SHP77 treated with DMSO at 0.1 percent for 48 hours (cell line): ENCODE data around the gene C6orf89.
"Not testable (repeated sequence)": the region's sequence is repeated elsewhere in the genome, so short reads cannot be mapped to it uniquely, and the experiment has no call there.

Experiments
- DNase-seq: peaks from one replicate; lab custom pipeline; 2025; lab: John Stamatoyannopoulos, UW

C6orf89 gene

DNA sequence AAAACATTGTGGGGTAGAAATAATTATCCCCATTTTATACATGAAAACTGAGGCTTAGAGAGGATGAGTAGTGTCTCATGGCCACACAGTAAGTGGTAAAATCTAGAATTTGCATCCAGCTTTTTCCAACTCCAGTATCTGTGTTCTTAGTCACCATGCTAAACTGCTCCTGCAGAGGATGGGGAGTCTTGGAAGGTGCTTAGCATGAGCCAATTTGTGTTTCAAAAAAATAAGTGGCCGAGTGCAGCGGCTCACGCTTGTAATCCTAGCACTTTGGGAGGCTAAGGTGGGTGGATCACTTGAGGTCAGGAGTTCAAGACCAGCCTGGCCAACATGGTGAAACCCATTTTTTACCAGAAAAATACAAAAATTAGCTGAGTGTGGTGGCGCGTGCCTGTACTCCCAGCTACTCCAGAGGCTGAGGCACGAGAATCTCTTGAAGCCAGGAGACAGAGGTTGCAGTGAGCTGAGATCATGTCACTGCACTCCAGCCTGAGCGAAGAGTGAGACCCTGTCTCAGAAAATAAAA lies 2.4 kb downstream of the C6orf89 start:
- no peak for DNase-seq

DNA sequence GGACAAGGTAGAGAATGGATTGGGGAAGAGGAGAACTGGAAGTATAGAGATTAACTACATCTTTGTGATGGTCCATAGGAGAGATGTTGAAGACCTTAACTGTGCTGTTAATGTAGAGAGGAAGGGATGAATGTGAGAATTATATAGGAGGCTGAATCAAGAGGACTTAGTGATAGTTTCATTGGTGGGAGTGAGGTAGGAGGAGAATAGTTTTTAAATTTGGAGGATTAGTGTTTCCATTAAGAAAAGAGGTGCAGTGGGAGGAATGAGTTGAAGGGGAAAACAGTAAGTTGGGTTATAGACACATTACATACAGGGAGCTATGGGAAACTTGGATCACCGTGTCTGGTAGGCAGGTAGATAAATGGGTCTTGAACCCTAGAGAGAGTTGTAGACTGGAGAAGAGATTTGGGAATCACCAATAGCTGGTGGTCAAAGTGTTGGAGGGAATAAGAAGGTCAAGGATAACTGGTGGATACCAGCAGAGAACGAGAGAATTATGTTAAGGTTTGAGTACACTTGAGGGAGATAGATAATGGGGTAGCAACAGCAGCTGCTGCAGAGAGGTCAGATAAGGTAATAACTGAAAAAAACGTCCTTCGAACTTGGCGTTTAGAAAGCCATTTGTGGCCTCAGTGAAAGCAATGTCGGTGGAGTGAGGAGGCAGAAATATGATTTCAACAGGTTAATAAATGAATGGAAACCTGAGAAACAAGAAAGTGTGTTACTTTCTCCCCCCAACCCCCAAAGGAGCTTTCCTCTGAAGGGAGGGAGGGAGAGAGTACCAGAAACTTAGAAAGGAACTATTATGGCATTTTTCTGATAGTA lies 3.1 kb downstream of the C6orf89 start:
- DNase-seq = no peak

DNA sequence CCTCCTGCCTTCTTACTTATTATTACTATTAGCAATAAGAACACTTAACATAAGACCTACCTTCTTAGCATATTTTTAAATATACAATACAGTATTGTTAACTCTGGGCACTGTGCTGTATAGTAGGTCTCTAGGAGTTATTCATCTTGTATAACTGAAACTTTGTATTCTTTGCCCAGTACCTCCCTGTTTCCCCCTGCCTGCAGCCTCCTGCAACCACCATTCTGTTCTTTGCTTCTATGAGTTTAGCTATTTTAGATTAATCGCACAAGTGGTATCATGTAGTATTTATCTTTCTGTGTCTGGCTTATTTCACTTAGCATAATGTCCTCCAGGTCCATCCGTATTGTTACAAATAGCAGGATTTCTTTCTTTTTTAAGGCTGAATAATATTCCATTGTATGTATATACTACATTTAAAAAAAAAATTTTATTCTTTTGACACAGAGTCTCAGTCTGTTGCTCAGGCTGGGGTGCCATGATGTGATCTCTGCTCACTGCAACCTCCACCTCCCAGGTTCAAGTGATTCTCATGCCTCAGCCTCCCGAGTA lies 4.4 kb downstream of the C6orf89 start:
- DNase-seq = no peak

DNA sequence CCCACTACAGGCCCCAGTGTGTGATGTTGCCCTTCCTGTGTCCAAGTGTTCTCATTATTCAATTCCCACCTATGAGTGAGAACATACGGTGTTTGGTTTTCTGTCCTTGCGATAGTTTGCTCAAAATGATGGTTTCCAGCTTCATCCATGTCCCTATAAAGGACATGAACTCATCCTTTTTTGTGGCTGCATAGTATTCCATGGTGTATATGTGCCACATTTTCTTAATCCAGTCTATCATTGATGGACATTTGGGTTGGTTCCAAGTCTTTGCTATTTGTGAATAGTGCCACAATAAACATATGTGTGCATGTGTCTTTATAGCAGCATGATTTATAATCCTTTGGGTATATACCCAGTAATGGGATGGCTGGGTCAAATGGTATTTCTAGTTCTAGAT lies 5.4 kb downstream of the C6orf89 start:
- DNase-seq = not testable (repeated sequence)

DNA sequence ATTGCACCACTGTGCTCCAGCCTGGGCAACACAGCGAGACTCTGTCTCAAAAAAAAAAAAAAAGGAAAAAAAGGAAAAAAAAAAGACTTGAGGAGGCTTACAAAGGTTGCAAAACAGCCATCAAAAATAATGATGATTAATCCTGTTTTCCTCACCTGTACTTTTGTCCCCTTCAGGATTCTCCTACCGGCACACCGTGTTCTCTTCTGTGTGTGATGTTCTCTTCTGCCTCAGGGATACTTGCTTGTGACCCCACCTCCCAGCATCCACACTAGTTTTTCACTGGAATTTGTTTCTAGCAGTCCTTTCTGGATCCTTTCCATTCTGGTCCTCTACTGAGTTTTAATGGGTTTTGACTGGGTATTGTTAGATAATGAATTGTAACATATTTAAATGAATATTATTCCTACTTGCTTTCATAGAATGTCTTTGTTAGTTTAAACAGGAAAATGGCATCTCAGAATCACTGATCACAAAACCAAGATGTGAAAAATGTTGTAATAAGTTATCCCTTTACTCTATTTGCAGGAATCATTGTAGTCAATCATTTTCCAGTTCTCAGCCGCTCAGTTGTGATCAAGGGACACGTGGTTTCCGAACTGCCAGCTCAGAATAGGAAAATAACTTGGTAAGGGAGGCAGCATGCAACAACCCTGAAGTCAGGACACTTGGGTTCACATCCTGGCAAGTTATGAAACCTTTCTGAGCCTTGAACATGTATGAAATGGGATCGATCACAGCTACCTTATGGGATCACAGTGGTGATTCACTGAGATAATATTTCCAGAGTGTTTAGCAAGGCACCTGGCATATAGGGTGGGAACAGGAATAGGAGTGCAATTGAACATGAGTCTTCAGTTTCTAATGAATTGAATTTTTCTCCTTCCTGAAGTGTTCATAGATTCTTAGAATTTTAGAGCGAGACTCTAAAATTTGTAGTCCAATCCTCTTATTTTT lies 8.5 kb downstream of the C6orf89 start:
- DNase-seq = no peak

DNA sequence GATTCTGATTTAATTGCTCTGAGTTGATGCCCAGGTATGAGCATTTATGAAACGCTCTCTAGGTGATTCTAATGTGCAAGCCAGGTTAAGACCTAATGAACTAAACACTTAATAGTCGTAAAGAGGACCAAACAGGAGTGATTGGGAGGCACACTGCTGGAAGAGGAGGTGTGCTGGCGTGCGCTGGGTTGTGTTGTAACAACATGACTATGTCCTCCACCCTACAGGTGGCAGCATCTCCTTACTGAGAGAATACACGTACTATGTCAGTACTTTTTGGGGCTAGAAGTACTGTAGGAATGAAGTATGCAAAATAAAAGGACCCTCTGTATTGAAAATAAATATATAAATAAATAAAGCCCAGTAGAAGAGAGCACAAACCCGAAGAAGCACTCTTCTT lies 11.9 kb downstream of the C6orf89 start:
- no peak for DNase-seq

DNA sequence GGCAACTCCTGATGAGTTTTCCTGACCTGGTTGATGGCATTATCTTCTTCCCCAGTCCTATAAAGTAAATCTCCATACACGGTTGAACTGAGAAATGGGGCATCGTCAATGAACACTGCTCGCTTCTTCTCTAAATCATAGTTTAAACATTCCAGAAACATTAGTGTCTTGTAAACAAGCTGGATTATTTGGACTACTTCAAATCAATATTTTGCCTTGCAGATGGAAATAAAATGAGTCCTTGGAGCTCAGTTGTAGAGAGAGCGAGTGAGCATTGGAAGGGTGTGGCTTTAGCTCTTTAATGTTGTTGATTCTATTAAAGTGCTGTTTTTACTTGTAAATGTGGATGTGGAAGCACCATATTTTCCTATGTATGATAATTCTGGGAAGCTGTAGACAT lies 18.4 kb downstream of the C6orf89 start:
- DNase-seq = no peak

DNA sequence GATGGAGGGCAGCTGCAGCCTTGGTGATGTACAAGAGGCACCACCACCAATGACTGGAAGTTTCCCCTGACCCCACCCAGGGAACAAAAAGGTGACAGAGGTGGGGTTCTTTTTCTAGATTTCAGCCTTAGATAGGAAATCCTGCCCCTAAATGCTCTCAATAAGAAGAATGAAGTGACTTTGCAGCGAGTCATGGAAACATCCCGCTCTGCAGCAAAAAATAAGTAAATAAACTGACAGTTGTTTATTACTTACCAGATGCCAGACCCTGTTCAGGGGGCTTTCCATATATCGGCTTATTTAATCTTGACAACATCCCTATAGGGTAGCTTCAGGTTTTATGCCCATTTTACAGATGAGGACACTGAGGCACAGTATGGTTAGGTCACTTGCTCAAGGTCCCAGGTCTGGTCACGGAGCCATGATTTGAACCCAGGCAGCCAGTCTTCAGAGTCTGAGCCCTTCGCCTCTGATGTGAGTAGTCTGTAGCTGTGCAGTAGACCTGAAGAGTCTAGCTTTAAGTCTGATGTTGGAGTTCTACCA lies 19.2 kb downstream of the C6orf89 start:
- no peak for DNase-seq

DNA sequence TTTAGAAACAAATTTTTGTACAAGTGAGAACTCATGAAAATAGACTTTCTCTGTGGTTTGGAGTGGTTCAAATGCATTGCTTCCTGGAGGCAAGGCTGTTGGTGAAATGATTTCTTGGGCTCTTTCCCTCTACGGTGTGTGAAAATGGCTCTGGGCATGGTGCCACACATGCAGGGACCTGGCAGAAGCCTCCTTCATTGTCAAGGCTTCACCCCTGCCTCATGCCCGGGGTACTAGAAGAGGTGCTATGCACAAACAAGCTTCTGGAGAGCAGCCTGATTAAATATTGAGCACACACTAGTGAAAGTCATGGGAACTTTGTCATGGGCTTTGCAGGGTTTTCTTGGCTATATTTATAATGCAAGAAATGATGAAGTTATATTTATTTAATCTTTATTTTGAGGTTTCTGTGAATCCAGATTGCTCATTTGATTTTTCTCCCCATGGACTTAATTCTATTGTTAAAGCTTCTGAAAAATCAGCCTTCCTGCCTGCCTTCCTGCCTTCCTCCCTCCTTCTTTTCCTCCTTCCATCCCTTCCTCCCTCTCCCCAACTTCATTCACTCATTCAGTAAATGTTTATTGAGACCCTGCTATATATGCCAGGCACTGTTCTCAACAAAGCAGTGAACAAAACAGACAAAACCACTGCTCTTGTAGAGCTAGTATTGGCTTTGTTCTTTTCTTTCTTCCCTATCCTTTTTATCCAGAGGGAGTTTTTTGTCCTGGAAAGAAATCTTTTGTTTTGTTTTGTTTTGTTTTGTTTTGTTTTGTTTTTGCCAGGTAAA lies 21.0 kb downstream of the C6orf89 start:
- no peak for DNase-seq

DNA sequence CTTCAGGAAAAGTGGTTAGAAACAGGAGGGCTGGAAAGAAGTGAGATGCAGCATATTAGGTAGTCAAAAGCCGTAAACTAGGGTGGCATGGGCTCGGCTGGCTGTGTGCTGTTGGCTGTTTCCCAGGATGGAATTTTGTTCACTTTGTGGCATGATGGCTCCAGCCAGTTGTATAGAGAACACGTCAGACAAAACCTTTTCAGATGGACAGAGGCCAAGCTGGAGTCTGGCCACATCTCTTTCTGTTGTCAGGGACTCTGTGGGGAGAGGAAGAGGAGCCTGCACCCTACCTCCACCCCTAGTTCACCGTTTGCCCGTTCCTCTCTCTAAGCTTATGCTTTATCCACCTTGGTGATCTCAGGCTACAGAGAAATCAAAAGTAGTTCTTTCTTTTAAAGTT lies 22.0 kb downstream of the C6orf89 start:
- DNase-seq = no peak

DNA sequence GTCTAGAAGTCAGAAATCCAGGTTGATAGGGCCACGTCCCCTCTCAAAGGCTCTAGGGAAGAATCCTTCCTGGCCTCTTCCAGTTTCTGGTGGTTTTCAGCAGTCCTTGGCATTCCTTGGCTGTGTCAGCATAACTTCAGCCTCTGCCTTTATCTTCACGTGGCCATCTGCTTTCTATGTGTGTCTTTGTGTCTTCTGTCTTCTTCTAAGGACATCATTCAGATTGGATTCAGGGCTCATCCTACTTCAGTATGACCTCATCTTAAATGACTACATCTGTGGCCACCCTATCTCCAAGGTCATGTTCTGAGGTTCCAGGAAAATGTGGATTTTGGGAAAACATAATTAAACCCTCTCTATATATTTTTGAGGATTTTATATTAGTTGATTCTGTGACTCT lies 23.0 kb downstream of the C6orf89 start:
- DNase-seq = no peak

DNA sequence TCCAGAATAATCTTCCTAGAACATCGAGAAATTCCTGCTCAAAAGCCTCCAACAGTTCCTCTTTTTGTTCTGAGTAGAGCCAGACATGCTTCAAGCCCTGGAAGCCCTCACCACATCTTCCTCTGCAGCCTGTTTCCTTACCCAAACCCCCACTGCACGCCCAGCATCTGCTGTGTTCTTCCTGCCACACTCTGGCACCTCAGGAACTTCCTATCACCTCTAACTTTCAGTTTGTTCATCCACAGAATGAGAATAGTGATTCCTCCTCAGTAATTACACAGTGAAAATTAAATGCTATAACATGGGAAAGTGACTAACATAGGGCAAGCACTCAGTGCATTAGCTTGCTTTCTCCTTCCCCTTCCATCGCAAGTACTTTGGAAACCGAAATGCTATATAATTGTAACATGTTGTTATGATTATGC lies 26.3 kb downstream of the C6orf89 start:
- no peak for DNase-seq

DNA sequence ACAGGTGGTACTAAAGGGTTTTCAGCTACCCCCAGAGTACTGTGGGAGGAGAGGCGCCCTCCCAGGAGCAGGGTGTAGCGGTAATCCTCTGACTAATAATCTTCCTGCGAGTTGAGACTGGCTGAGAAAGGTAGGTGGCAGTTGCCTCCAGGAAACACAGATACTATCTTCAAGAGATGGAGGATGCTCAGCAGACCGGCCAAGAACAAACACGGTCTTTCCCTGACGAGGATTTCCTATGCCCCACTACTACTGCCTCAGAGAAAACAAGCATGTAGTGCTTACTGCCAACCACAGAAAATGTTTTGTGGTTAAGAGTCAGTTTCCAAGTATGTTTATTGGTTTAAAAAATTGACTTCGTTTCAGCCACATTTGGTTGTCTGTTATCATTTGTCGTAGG lies 26.8 kb downstream of the C6orf89 start:
- no peak for DNase-seq

DNA sequence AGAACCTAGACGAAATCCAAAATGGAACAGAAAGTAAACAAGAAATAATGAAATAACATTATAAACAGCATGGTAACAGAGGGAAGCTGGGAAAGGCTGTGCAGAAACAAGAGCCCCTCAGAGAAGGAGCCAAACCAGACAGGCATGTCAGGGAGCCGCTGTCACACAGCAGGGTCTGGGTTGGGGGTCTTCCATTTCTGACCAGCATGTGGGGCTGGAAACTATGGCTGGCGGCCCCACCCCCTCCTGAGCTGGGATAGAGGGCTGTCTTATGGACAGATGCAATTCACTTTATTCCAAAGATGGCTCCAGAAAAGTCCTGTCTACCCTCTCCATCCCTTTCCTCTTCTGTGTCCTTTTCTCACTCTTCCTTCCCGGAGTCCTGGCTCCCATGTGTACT lies 27.3 kb downstream of the C6orf89 start:
- DNase-seq = no peak

DNA sequence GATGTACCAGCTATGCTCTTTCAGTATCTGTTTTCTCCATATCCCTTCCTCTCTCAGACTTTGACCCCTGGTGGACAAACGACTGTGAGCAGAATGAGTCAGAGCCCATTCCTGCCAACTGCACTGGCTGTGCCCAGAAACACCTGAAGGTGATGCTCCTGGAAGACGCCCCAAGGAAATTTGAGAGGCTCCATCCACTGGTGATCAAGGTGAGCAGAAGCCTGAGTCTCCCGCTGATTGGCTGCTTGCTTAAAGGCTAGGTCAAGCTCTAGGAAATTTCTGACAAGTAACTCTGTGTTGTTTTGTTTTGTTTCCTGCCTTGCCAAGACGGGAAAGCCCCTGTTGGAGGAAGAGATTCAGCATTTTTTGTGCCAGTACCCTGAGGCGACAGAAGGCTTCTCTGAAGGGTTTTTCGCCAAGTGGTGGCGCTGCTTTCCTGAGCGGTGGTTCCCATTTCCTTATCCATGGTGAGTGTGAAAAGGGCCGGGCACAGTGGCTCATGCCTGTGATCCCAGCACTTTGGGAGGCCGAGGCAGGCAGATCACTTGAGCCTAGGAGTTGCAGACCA lies 28.6 kb downstream of the C6orf89 start:
- no peak for DNase-seq

DNA sequence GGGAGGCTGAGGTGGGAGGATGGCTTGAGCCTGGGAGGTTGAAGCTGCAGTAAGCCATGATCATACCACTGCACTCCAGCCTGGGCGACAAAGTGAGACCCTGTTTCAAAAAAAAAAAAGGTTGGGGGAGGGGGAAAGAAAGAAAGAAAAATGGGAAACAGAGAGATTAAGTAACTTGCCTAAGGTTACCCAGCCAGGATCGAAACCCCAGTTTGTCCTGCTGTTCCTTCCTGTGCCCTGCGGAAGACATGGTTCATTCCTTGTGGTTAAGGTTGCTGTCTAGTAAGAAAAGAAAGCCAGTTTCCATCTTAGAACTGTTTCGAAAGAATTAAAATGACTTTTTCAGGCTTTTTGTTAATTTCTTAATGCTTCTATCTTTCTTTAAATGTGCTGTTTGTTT lies 29.8 kb downstream of the C6orf89 start:
- DNase-seq = no peak

DNA sequence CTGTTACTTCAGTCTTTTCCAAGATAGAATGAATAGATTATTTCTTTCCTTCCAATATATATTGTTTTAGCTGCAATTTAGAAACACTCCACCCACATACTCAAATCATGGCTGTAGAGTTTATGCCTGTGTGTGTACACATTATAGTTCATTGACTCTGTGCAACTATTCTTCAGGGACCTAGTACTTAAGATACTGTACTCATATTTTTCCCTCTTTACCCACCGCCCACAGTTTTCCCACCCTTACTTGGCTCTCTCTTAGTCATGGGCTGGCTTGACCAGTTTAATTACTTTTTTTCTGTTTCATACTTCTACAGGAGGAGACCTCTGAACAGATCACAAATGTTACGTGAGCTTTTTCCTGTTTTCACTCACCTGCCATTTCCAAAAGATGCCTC lies 30.4 kb downstream of the C6orf89 start:
- DNase-seq = no peak

DNA sequence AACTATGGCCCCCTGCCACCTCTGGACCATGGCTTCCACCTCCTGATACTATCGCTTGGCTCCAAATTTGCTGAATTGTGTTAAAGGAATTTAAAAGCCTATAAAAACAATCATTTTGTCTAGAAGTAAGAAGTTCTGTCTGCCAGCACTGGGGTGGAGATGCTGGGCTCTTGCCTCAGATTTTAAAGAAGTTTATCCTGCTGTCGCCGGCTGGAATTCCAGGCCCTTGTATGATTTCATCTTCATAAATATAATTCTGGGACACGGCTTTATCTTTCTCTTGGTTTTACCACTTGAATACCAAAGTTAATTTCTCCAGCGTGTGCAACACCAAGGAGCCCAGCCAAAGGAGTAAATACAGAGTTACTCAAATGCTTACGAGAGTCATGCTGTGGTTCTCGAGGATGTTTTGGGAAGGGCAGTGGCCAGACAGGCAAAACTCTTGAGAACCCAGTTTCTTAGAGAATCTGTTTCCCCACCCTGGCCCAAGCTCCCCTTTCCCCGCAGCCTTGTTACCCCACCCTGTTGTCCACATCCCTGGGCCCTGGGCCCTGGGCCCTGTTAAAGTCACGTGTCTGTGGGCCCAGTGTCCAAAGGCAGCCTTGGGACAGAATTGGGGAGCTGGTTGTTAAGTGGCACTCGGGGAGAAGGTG lies 31.9 kb downstream of the C6orf89 start:
- DNase-seq = no peak

DNA sequence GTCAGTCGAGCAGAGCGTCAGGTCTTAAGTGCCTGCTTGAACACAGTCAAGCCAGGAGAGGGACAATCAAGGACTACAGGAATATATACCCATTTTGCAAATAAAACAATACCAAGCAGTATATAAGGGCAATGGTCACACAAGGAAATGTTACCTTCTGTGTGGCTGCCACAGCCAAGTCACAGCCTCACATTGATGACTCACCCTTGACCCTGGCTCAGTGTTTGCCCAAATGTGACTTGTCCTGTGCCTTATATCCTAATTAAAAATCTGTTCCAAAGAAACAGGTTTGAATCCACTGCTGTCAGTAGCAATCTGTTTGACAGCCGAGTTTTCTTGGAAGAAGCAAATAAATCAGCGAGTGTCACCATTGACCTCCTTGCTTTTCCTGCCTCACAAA lies 34.3 kb downstream of the C6orf89 start:
- no peak for DNase-seq

DNA sequence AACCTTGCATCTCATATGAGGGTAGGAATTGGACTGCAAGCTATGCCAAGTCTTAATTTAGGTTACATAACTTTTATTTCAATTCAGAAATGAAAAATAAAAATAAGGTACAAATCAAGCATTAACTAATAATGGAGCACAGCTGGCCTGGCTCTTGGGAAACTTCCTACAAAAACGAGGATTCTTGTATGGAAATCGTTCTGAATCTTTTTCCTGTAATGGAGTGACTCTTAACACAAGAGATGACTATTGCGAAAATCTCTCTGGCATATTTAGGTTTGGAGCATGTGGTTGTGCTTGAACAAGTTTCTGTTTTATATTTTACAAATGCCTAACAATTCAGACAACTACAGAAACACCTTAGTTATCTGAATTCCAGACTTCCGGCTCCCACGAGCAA lies 34.8 kb downstream of the C6orf89 start:
- DNase-seq = no peak

DNA sequence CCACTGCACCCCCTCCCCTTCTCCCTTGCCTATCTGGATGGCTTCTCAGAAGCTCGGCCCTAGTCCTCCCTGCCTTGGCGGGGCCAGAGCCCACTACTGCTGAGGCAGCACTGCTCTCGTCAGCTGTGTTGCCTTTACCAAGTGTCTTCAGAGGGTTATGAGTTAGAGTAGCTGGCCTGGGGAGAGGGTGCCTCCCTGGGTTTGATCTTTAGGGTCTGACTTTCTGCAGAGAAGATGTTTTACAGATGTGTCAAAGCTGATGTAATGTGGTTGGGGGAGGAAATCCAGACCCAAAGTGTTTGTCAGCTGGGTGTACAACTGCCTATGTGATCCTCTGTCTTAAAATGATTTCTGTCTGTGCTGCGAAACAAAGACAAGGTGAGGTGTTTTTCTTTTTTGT lies 38.4 kb downstream of the C6orf89 start:
- no peak for DNase-seq
